Measurements from ENCODE around the gene MVB12A.

DNA sequence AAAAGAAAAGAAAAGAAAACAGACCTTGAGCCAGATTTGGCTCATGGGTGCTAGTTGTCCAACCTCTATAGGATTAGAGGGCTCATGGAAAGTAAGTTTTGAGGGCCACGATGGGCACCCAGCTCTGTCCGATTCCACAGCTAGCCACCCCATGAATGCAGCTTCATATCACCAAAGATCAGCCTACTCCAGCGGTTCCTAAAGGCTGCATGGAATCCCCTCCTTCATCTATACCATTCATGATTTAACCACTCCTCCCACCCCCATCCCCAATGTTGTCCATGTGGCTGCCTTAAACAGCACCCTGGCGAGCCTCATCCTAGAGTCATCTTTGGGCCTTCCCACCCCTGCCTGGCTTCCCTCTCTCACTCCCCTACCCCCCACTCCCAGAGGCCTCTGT, 2.1 kb downstream of the MVB12A start:
- TF ChIP-seq JUNB (IDR thresholded peaks at IDR 0.05) = no peak
- no peak for TF ChIP-seq ZSCAN20 (CRISPR knock-in tag; IDR thresholded peaks at IDR 0.05)
- TF ChIP-seq CEBPB (IDR thresholded peaks at IDR 0.05) = no peak
- no peak for TF ChIP-seq FOXS1 (CRISPR knock-in tag; IDR thresholded peaks at IDR 0.05)
- TF ChIP-seq MAX (IDR thresholded peaks at IDR 0.05) = no peak
- no peak for TF ChIP-seq POLR2A (IDR thresholded peaks at IDR 0.05; ENCODE audit: low read length)
- no peak for TF ChIP-seq CHD2 (IDR thresholded peaks at IDR 0.05; ENCODE audit: low read length, partially characterized antibody)
